Panc1 (cell line): Measurements from ENCODE around the gene FAM219B. TPM values are rescaled to one million over a fixed set of nuclear protein-coding genes. Genes with fewer than 3 reads are reported as not detected.

Source experiments
- ATAC-seq: fragments of 200-7000 bp; cut with Tn5 transposase; 2 replicates; pipeline ENCODE4 v1.9.1; 2020; ENCODE audit warnings: mild to moderate bottlenecking, moderate library complexity
- BruUV-seq: library from RNA; stranded (reverse); fragments of 400-500 nt; replicated peaks from 2 replicates; lab custom pipeline; 2021; lab: Mats Ljungman, UMichigan
- CTCF ChIA-PET: fragments of 300-600 bp; sonication (Branson Sonifier 250); formaldehyde crosslinking; loops from one replicate; lab custom pipeline; 2022; ENCODE audit warnings: antibody characterized with exemption; lab: Charles Lee
- POLR2A ChIA-PET: fragments of 300-600 bp; sonication (Branson Sonifier 250); formaldehyde crosslinking; loops from one replicate; lab custom pipeline; 2022; ENCODE audit warnings: antibody characterized with exemption; lab: Charles Lee
- DNase-seq: peaks from one replicate; pipeline ENCODE4 v3.0.0-alpha.2; 2010; ENCODE audit warnings: low read depth, low spot score
- H3K27ac ChIP-seq: 2 replicates; pipeline ENCODE4 v1.5.1; 2011; ENCODE audit warnings: mild to moderate bottlenecking, low read length, inconsistent platforms
- H3K27me3 ChIP-seq: fragments of 200-500 bp; sonication (Bioruptor generic); 2 replicates; pipeline ENCODE4 v1.6.0; 2014; ENCODE audit warnings: low read length, inconsistent platforms; ENCODE audit not compliant: control insufficient read depth, insufficient read depth
- H3K36me3 ChIP-seq: fragments of 200-500 bp; sonication (Bioruptor generic); 2 replicates; pipeline ENCODE4 v1.5.1; 2014; ENCODE audit warnings: inconsistent platforms, mild to moderate bottlenecking, low read length, moderate library complexity; ENCODE audit not compliant: control insufficient read depth, insufficient read depth
- H3K4me1 ChIP-seq: 2 replicates; pipeline ENCODE4 v1.5.1; 2011; ENCODE audit warnings: inconsistent platforms, mild to moderate bottlenecking, low read length, moderate library complexity; ENCODE audit not compliant: control insufficient read depth, insufficient read depth
- H3K4me3 ChIP-seq, 2 experiments: 2 replicates each; pipeline ENCODE4 v1.5.1; 2011 to 2012; ENCODE audit warnings: low read depth in 2 of 2, low read length in 2 of 2, mild to moderate bottlenecking in 2 of 2, inconsistent platforms in 1 of 2, moderate library complexity in 1 of 2
- H3K9me3 ChIP-seq: fragments of 200-500 bp; sonication (Bioruptor generic); 2 replicates; pipeline ENCODE4 v1.5.1; 2014; ENCODE audit warnings: low read depth, mild to moderate bottlenecking, inconsistent platforms, low read length, moderate library complexity; ENCODE audit not compliant: control insufficient read depth, insufficient read depth
- CTCF ChIP-seq: fragments of 450-650 bp; IDR thresholded peaks from 2 replicates; pipeline ENCODE4 v1.5.1; 2017; ENCODE audit warnings: mild to moderate bottlenecking
- POLR2AphosphoS5 ChIP-seq: IDR thresholded peaks from 2 replicates; pipeline ENCODE4 v1.6.1; 2012; ENCODE audit warnings: mild to moderate bottlenecking, low read depth, low read length, moderate library complexity
- REST ChIP-seq, 2 experiments: IDR thresholded peaks; 2 replicates each; pipeline ENCODE4 v1.6.1; 2011 to 2012; ENCODE audit warnings: low read depth in 2 of 2, control low read depth in 1 of 2, low read length in 1 of 2, mild to moderate bottlenecking in 1 of 2, moderate library complexity in 1 of 2; ENCODE audit not compliant: insufficient read depth in 1 of 2
- SIN3A ChIP-seq: IDR thresholded peaks from 2 replicates; pipeline ENCODE4 v1.6.1; 2012; ENCODE audit warnings: low read depth, mild to moderate bottlenecking, low read length, moderate library complexity, borderline replicate concordance; ENCODE audit not compliant: insufficient read depth
- TCF7L2 ChIP-seq: IDR thresholded peaks from 2 replicates; pipeline ENCODE4 v1.6.1; 2011; ENCODE audit warnings: mild to moderate bottlenecking, low read depth, low read length, inconsistent platforms
- in situ Hi-C: cut with HindIII; loops from 2 replicates; pipeline ENCODE4 v1.10.0; 2016; ENCODE audit warnings: low sequenced_read_pairs, low pct_unique_long_range_greater_than_20kb
- intact Hi-C: fragments of 100-400 bp; cut with micrococcal nuclease; formaldehyde crosslinking; loops from one replicate; pipeline ENCODE4 v1.10.0; 2022; ENCODE audit not compliant: unreplicated experiment
- total RNA-seq: library from RNA; stranded (reverse); gene quantifications from one replicate; pipeline ENCODE4 v1.2.1, GENCODE V29; 2021; ENCODE audit not compliant: unreplicated experiment

The FAM219B gene
- total RNA-seq, 1 experiment from 2014 or later = 68.6 TPM

- no peaks in the 10 kb centered on the region for H3K27me3 ChIP-seq
- TF ChIP-seq POLR2AphosphoS5 (no peak), REST (IDR thresholded peaks at IDR 0.05; ENCODE audit: insufficient read depth in 1 of 2, low read depth in 2 of 2, low read length in 1 of 2) (no peak)
- ATAC-seq (no peak), DNase-seq (no peak)
- H3K4me3 ChIP-seq = no peak overlapping the region
- in situ Hi-C loops = no loop called here
- H3K27ac ChIP-seq = no peak overlapping the region
- no peaks in the 10 kb centered on the region for H3K9me3 ChIP-seq
- H3K36me3 ChIP-seq = peaks cover under 1% of the 10 kb centered on the region; the same call in 1 of the 2 replicates
- POLR2A ChIA-PET = no interaction called here
- H3K4me1 ChIP-seq = no peaks in the 10 kb centered on the region
- CTCF ChIA-PET = interaction anchor here (0.6 kb wide), 1 partner anchor 11 kb away, joined by 11 read pairs; no protein-coding TSS in a partner anchor
- intact Hi-C loops = no loop called here
- BruUV-seq = TSS peak; percentile 22
Observed at GRCh38 chr15:74858369-74858740, 48.3 kb downstream of the FAM219B start.

GRCh38 chr15:74857671-74858368 lies 48.8 kb downstream of the FAM219B start:
- DNase-seq = no peak
- no peak for ATAC-seq
- CTCF ChIA-PET = interaction anchor here (0.6 kb wide), 1 partner anchor 11 kb away, joined by 11 read pairs; no protein-coding TSS in a partner anchor
- no peak for TF ChIP-seq TCF7L2
- TF ChIP-seq POLR2AphosphoS5 = no peak
- TF ChIP-seq REST (IDR thresholded peaks at IDR 0.05; ENCODE audit: insufficient read depth in 1 of 2, low read depth in 2 of 2, low read length in 1 of 2) = no peak
- TF ChIP-seq SIN3A = no peak
- no peak for TF ChIP-seq CTCF
- POLR2A ChIA-PET = no interaction called here
- Histone ChIP-seq H3K36me3 (peaks cover 2% of the 10 kb centered on the region; the same call in 1 of the 2 replicates), H3K4me3 (no peak overlapping the region), H3K27me3 (no peaks in the 10 kb centered on the region), H3K4me1 (no peaks in the 10 kb centered on the region), H3K9me3 (no peaks in the 10 kb centered on the region), H3K27ac (no peak overlapping the region)
- no TSS peak for BruUV-seq
- in situ Hi-C loops = no loop called here
- intact Hi-C loops = no loop called here
